Effector memory CD8-positive, alpha-beta T cell (primary cell): ENCODE results near the gene EPHA6.
A peak's percentile ranks its signal among the peaks of the same experiment; 100 is the strongest.

Experiments
- ATAC-seq: fragments of 150-1000 bp; cut with Tn5 transposase; replicated peaks from 2 replicates; pipeline ENCODE4 v1.10.0; 2021; ENCODE audit warnings: mild to moderate bottlenecking, moderate library complexity
- DNase-seq, 3 experiments: peaks; one replicate each; pipeline ENCODE4 v3.0.0; 2021
- H3K27ac Mint-ChIP-seq, 2 donors: one replicate each; pipeline ENCODE4 v1.8.0; 2022; ENCODE audit warnings: mild to moderate bottlenecking in 2 of 2, mixed read lengths in 2 of 2, moderate library complexity in 2 of 2
- H3K27me3 Mint-ChIP-seq, 2 donors: one replicate each; pipeline ENCODE4 v1.8.0; 2022; ENCODE audit warnings: mixed read lengths in 2 of 2
- H3K36me3 Mint-ChIP-seq: one replicate; pipeline ENCODE4 v1.8.0; 2022; ENCODE audit warnings: mild to moderate bottlenecking, moderate library complexity, mixed read lengths; ENCODE audit not compliant: insufficient read depth
- H3K4me1 Mint-ChIP-seq, 2 donors: one replicate each; pipeline ENCODE4 v1.8.0; 2022; ENCODE audit warnings: low read depth in 2 of 2, mixed read lengths in 2 of 2
- H3K4me3 Mint-ChIP-seq, 2 donors: one replicate each; pipeline ENCODE4 v1.8.0; 2022; ENCODE audit warnings: mild to moderate bottlenecking in 2 of 2, mixed read lengths in 2 of 2, moderate library complexity in 2 of 2
- H3K9me3 Mint-ChIP-seq, 2 donors: one replicate each; pipeline ENCODE4 v1.8.0; 2022; ENCODE audit warnings: mixed read lengths in 2 of 2

Gene EPHA6

GRCh38 chr3:97102641-97103040, 288.2 kb downstream of the EPHA6 start:
- no peak overlapping the region for H3K4me3 Mint-ChIP-seq
- no peaks in the 10 kb centered on the region for H3K27me3 Mint-ChIP-seq
- ATAC-seq (no peak), DNase-seq (no peak)
- H3K27ac Mint-ChIP-seq: no peak overlapping the region
- H3K36me3 Mint-ChIP-seq: no peaks in the 10 kb centered on the region
- H3K4me1 Mint-ChIP-seq: no peaks in the 10 kb centered on the region
- peaks cover 9 to 11% of the 10 kb centered on the region in 2 donors for H3K9me3 Mint-ChIP-seq

GRCh38 chr3:97105989-97106651, 291.7 kb downstream of the EPHA6 start:
- H3K36me3 Mint-ChIP-seq: no peaks in the 10 kb centered on the region
- H3K4me1 Mint-ChIP-seq: no peaks in the 10 kb centered on the region
- no peaks in the 10 kb centered on the region for H3K27me3 Mint-ChIP-seq
- ATAC-seq (no peak), DNase-seq (no peak)
- peaks cover 9 to 11% of the 10 kb centered on the region in 2 donors for H3K9me3 Mint-ChIP-seq
- H3K4me3 Mint-ChIP-seq: no peak overlapping the region
- H3K27ac Mint-ChIP-seq: no peak overlapping the region

GRCh38 chr3:97106652-97106989, 292.2 kb downstream of the EPHA6 start:
- DNase-seq (no peak), ATAC-seq (no peak)
- Mint-ChIP-seq H3K27ac (no peak overlapping the region), H3K27me3 (no peaks in the 10 kb centered on the region), H3K36me3 (no peaks in the 10 kb centered on the region), H3K4me1 (no peaks in the 10 kb centered on the region), H3K4me3 (no peak overlapping the region), H3K9me3 (peaks cover 9 to 11% of the 10 kb centered on the region in 2 donors)

- ATAC-seq: no peak
- no peak overlapping the region for H3K4me3 Mint-ChIP-seq
- no peaks in the 10 kb centered on the region for H3K36me3 Mint-ChIP-seq
- H3K27me3 Mint-ChIP-seq: no peaks in the 10 kb centered on the region
- DNase-seq: no peak
- H3K9me3 Mint-ChIP-seq: peaks cover 9 to 11% of the 10 kb centered on the region in 2 donors
- H3K4me1 Mint-ChIP-seq: no peaks in the 10 kb centered on the region
- H3K27ac Mint-ChIP-seq: no peak overlapping the region
Measured at GRCh38 chr3:97108136-97108535, 293.7 kb downstream of the EPHA6 start.

- H3K36me3 Mint-ChIP-seq: no peaks in the 10 kb centered on the region
- ATAC-seq (no peak), DNase-seq (no peak)
- no peaks in the 10 kb centered on the region for H3K9me3 Mint-ChIP-seq
- no peaks in the 10 kb centered on the region for H3K27me3 Mint-ChIP-seq
- H3K4me3 Mint-ChIP-seq: no peak overlapping the region
- H3K27ac Mint-ChIP-seq: no peak overlapping the region
- no peaks in the 10 kb centered on the region for H3K4me1 Mint-ChIP-seq
Measured at GRCh38 chr3:97111244-97111643, 296.9 kb downstream of the EPHA6 start.

- no peaks in the 10 kb centered on the region for H3K4me1 Mint-ChIP-seq
- H3K36me3 Mint-ChIP-seq: no peaks in the 10 kb centered on the region
- no peaks in the 10 kb centered on the region for H3K27me3 Mint-ChIP-seq
- ATAC-seq (no peak), DNase-seq (no peak)
- H3K4me3 Mint-ChIP-seq: no peak overlapping the region
- H3K9me3 Mint-ChIP-seq: peaks cover 0 to 7% of the 10 kb centered on the region in 2 donors
- no peak overlapping the region for H3K27ac Mint-ChIP-seq
Measured at GRCh38 chr3:97121386-97121785, 307.0 kb downstream of the EPHA6 start.

GRCh38 chr3:97125902-97126499, 311.6 kb downstream of the EPHA6 start:
- Mint-ChIP-seq H3K27ac (no peak overlapping the region), H3K9me3 (no peaks in the 10 kb centered on the region), H3K4me3 (no peak overlapping the region), H3K36me3 (no peaks in the 10 kb centered on the region), H3K27me3 (no peaks in the 10 kb centered on the region), H3K4me1 (no peaks in the 10 kb centered on the region)
- DNase-seq (no peak), ATAC-seq (no peak)

GRCh38 chr3:97131476-97131875, 317.1 kb downstream of the EPHA6 start:
- Mint-ChIP-seq H3K27ac (no peak overlapping the region), H3K36me3 (no peaks in the 10 kb centered on the region), H3K4me3 (no peak overlapping the region), H3K4me1 (no peaks in the 10 kb centered on the region), H3K27me3 (no peaks in the 10 kb centered on the region), H3K9me3 (no peaks in the 10 kb centered on the region)
- ATAC-seq (no peak), DNase-seq (no peak)

- DNase-seq (no peak), ATAC-seq (no peak)
- Mint-ChIP-seq H3K27me3 (no peaks in the 10 kb centered on the region), H3K36me3 (peaks cover 3% of the 10 kb centered on the region), H3K4me1 (no peaks in the 10 kb centered on the region), H3K4me3 (no peak overlapping the region), H3K27ac (no peak overlapping the region), H3K9me3 (peaks cover 8 to 22% of the 10 kb centered on the region in 2 donors)
Measured at GRCh38 chr3:97138914-97139541, 324.6 kb downstream of the EPHA6 start.

GRCh38 chr3:97148931-97149330, 334.5 kb downstream of the EPHA6 start:
- ATAC-seq (no peak), DNase-seq (no peak)
- Mint-ChIP-seq H3K9me3 (peaks cover 0 to 2% of the 10 kb centered on the region in 2 donors), H3K4me1 (no peaks in the 10 kb centered on the region), H3K36me3 (no peaks in the 10 kb centered on the region), H3K27ac (no peak overlapping the region), H3K27me3 (no peaks in the 10 kb centered on the region), H3K4me3 (no peak overlapping the region)

GRCh38 chr3:97161169-97161568, 346.8 kb downstream of the EPHA6 start:
- Mint-ChIP-seq H3K4me3 (no peak overlapping the region), H3K36me3 (no peaks in the 10 kb centered on the region), H3K9me3 (peaks cover 4 to 21% of the 10 kb centered on the region in 2 donors), H3K27ac (no peak overlapping the region), H3K27me3 (no peaks in the 10 kb centered on the region), H3K4me1 (no peaks in the 10 kb centered on the region)
- no peak for DNase-seq
- ATAC-seq: no peak

- Mint-ChIP-seq H3K27me3 (no peaks in the 10 kb centered on the region), H3K36me3 (no peaks in the 10 kb centered on the region), H3K4me1 (no peaks in the 10 kb centered on the region), H3K9me3 (peaks cover 16 to 28% of the 10 kb centered on the region in 2 donors), H3K27ac (no peak overlapping the region), H3K4me3 (no peak overlapping the region)
- ATAC-seq (no peak), DNase-seq (no peak)
Measured at GRCh38 chr3:97177242-97177641, 362.8 kb downstream of the EPHA6 start.

GRCh38 chr3:97181704-97182103, 367.3 kb downstream of the EPHA6 start:
- no peaks in the 10 kb centered on the region for H3K4me1 Mint-ChIP-seq
- H3K27me3 Mint-ChIP-seq: no peaks in the 10 kb centered on the region
- H3K36me3 Mint-ChIP-seq: no peaks in the 10 kb centered on the region
- peaks cover 13 to 24% of the 10 kb centered on the region in 2 donors for H3K9me3 Mint-ChIP-seq
- H3K27ac Mint-ChIP-seq: no peak overlapping the region
- DNase-seq (no peak), ATAC-seq (no peak)
- no peak overlapping the region for H3K4me3 Mint-ChIP-seq

- peak overlapping the region in 1 of 2 donors; percentile 63 for H3K27ac Mint-ChIP-seq
- H3K4me1 Mint-ChIP-seq: no peaks in the 10 kb centered on the region
Measured at GRCh38 chr3:97187771-97188170, 373.4 kb downstream of the EPHA6 start.

More at GRCh38 chr3:97187771-97188170, 373.4 kb downstream of the EPHA6 start:
- Mint-ChIP-seq H3K9me3 (peaks cover 0 to 2% of the 10 kb centered on the region in 2 donors), H3K27me3 (no peaks in the 10 kb centered on the region), H3K36me3 (no peaks in the 10 kb centered on the region), H3K4me3 (no peak overlapping the region)
- no peak for ATAC-seq
- no peak for DNase-seq
